ENCODE results near the gene ELMOD2. TPM values are rescaled to one million over a fixed set of nuclear protein-coding genes. Genes with fewer than 3 reads are reported as not detected.

The ELMOD2 gene
- total and polyA plus RNA-seq, 2 of the 13 experiments (the other 11 are each of a cell fraction or from before 2014, with no cell fraction given), result 10.2 to 38.1 TPM

- TF ChIP-seq CTCF (CRISPR knock-in tag; IDR thresholded peaks at IDR 0.05), result 0 out of 2 replicates have a peak, but pooled peaks have one; percentile 14
- TF ChIP-seq ZNF296 (CRISPR knock-in tag; conservative IDR thresholded peaks at IDR 0.05), result no peak
- no peak for TF ChIP-seq KLF9 (CRISPR knock-in tag; IDR thresholded peaks at IDR 0.05; ENCODE audit: low read depth)
- 0 out of 2 replicates have a peak, but pooled peaks have one; percentile 38 for TF ChIP-seq ZBTB7B (CRISPR knock-in tag; IDR thresholded peaks at IDR 0.05)
- TF ChIP-seq DZIP1 (CRISPR knock-in tag; IDR thresholded peaks at IDR 0.05), result 0 out of 2 replicates have a peak, but pooled peaks have one; percentile 42
- no peak for TF ChIP-seq ZBTB40 (IDR thresholded peaks at IDR 0.05)
- no peak for TF ChIP-seq ZBTB40 (CRISPR knock-in tag; IDR thresholded peaks at IDR 0.05)
- TF ChIP-seq TFAP4 (IDR thresholded peaks at IDR 0.05; ENCODE audit: borderline replicate concordance, low read depth), result 0 out of 2 replicates have a peak, but pooled peaks have one; percentile 20
Measured at GRCh38 chr4:140568507-140569306, 44.7 kb downstream of the ELMOD2 start, which contains the start of gene UCP1 (continued).
